ENCODE results near the gene SNRNP70. TPM values are rescaled to one million over a fixed set of nuclear protein-coding genes. Genes with fewer than 3 reads are reported as not detected.
A peak's percentile ranks its signal among the peaks of the same experiment; 100 is the strongest.
"Not testable (repeated sequence)": the region's sequence is repeated elsewhere in the genome, so short reads cannot be mapped to it uniquely, and the experiment has no call there.

Gene SNRNP70
- polyA plus RNA-seq, 3 donors: 170 to 188 (median 186) TPM

DNA sequence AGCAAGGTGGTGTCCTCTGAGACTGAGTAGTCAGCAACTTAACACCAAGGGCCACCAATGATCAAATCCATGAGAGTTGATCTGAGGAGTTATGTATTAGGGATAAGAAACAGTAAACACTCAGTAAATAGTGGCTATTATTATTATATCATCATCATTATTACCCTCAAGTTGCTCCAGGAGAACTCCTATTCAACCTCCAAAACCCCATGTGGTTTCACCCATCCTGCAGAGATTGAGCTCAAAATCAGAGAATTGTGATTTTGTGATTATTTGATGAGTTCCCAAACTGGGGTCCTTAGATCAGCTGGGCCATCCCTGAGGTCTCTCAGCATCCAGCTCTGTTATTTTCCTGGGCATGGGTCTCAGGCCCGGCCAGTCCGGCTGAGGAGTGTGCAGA, 24.3 kb upstream of the SNRNP70 start:
- WGBS, 3 donors: 93 to 100% (median 97%) methylated on average over 2 of the region's 2 CpGs
- H3K27ac ChIP-seq (ENCODE audit: low read depth, low read length): no peak overlapping the region

DNA sequence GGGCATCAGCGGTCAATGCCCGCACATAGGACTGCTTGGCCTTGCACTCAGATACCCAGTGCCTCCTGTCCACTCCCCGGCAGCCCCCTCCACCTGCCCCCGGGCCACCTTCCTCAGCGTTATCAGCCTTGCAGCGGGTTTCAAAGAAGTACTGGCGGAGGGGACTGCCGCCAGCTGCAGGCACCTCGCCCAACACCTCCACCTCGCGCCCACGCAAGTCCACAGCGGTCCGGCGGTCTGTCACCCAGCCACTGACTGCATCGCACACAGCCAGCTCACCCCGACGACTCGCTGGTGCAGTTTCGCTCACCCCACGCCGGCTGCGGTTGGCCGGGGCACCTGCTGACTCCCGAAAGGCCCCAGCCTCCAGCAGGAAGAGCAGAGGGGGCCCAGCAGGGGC, 23.8 kb upstream of the SNRNP70 start:
- H3K27ac ChIP-seq (ENCODE audit: low read depth, low read length): no peak overlapping the region
- 67 to 73% (median 69%) methylated on average over 25 of the region's 25 CpGs for WGBS, 3 donors

DNA sequence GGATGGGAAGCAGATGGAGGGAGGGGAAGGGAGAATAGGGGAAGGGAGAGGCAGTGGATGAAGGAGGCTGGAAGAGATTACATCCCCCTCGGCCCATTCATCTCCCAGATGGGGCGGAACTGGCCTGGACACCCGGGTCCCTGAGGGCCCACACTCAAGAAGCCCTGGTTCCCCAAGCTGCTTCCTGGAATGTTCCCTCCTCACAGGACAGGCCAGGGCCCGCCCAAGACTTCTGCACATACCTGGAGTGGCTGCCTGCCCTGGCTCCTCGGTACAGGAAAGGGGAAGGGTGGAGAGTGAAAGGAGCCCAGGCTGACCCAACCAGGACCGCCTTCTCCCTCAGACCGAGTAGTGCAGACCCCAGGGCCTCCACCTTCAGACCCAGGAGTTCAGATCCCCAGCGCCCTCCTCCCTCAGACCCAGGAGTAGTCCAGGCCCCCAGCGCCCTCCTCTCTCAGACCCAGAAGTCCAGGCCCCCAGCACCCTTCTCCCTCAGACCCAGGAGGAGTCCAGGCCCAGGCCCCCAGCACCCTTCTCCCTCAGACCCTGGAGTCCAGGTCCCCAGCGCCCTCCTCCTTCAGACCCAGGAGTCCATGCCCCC, 21.1 kb upstream of the SNRNP70 start:
- 51 to 54% (median 52%) methylated on average over 9 to 10 of the region's 10 CpGs for WGBS, 3 donors
- no peak overlapping the region for H3K27ac ChIP-seq (ENCODE audit: low read depth, low read length)

DNA sequence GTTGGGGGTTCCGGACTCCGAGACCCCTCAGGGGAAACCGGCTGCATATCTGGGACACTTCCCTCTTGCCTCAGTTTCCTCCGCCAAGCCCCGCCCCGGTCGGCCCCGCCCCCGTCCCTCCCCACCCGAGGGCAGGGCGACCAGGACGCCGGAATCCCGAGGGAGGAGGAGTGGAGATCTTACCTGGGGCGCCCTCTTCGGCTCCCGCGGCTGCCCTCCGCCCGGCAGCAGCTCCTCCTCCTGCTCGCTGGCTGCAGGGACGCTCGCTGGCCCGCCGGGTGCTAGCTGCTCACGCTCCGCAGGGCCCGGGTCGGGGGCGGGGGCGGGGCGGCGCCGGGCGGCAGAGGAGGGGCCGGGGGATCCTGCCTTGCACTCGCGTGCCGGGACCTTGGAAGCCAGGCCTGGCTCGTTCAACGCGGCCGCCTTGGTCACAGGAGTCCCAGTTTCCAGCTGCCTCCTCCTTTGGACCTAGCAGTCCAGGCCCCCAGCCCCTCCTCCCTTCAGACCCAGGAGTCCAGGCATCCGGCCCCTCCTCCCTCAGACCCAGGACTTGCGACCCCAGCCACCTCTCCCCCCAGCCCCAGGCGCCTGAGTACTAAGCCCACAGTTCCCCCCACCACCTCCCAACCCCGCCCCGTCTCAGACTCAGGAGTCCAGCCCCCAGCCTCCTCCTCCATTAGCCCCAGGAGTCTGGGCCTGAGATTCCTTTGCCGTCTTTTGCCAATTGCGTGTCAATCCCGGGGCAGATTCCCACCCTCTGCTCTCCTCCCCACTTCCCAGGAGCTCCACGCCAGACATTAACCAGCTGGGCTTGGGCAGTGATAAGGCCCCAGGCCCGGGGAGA, 20.3 kb upstream of the SNRNP70 start, which contains the start of gene NTF4:
Gene NTF4, minus strand, starts transcription at position 51 of the 844 bp plus-strand sequence. CDS start 2,821 bp downstream, outside the sequence.
- WGBS, 3 donors: 3 to 7% (median 4%) methylated on average over 31 to 52 of the region's 53 CpGs
- no peak within 1 kb of the TSS for H3K27ac ChIP-seq (ENCODE audit: low read depth, low read length)

DNA sequence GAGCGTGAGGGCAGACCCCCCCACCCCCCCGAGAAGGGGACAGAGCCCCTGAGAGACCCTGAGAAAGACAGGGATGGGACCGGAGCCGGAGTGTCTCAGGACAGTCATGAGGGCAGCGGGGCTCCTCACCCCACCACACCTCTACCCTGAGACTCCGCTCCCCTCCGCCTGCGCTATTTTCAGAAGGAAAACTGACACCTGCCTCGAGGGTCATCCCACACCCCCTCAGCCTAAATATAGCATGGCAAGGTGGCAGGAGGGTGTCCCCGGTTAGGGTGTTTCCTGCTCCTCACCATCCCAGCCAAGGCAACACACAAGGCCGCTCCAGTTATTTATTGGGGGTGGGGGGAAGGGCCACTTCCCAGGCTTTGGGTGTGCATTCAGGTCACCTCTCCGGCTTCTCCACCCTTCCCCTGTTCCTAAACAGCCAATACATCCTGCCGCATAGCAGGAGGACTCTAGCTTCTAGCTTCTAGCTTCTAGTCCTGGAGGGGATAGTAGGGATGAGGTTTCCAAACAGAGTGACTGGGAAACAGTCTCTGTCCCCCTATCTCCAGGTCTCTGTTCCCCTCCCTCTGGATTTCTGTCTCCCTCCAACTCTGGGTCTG, 19.2 kb upstream of the SNRNP70 start:
- H3K27ac ChIP-seq (ENCODE audit: low read depth, low read length): no peak overlapping the region
- WGBS, 3 donors: 52 to 61% (median 60%) methylated on average over 13 of the region's 13 CpGs

DNA sequence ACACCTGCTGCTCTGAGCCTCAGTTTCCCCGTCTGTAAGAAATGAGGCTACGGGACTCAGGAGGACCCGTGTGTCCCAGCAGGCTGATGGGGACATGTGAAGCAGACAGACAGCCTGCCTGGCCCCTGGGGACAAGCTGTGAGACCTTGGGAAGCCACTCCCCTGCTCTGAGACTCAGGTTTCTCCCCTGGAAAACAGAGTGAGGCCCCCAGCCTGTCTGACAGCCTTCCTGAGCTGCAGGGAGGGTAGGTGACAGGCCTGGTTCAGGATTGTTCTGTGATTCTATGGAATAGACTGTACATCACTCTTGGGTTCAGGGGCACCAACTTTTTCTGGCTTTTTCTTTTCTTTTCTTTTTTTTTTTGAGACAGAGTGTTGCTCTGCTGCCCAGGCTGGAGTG, 17.7 kb upstream of the SNRNP70 start:
- 30 to 62% (median 62%) methylated on average over 3 of the region's 3 CpGs for WGBS, 3 donors
- no peak overlapping the region for H3K27ac ChIP-seq (ENCODE audit: low read depth, low read length)

DNA sequence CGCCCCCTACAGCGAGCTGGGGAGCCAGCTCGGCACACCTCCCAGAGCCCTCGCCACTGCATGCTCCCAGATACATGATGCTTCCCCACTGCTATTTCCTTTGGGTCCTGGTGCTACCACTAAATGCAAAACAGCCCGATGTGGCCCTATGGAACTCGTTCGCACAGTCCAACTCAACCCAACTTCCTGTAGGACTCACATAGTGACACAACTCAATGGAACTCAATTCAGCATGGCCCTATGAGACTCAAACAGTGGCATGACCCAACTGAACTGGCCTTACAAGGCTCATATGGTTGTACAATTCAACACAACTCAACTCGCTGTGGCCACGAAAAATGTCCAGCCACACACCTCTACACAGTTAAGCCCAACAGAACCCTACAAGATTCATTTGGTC, 16.2 kb upstream of the SNRNP70 start:
- no peak overlapping the region for H3K27ac ChIP-seq (ENCODE audit: low read depth, low read length)
- 91 to 95% (median 92%) methylated on average over 9 of the region's 9 CpGs for WGBS, 3 donors

DNA sequence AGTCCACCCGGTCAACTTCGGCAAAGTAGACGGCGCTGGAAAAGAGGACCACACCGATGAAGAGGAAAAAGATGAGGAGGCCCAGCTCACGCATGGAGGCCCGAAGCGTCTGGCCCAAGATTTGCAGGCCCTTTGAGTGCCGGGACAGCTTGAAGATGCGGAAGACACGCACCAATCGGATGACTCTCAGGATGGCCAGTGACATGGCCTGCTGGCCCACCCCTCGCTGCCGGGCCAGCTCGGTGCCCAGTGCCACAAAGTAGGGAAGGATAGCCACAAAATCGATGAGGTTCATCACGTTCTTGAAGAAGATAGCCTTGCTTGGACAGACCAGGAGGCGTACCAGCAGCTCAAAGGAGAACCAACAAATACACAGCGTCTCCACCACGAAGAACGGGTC, 14.8 kb upstream of the SNRNP70 start:
- H3K27ac ChIP-seq (ENCODE audit: low read depth, low read length): no peak overlapping the region
- 92 to 99% (median 95%) methylated on average over 21 of the region's 21 CpGs for WGBS, 3 donors

DNA sequence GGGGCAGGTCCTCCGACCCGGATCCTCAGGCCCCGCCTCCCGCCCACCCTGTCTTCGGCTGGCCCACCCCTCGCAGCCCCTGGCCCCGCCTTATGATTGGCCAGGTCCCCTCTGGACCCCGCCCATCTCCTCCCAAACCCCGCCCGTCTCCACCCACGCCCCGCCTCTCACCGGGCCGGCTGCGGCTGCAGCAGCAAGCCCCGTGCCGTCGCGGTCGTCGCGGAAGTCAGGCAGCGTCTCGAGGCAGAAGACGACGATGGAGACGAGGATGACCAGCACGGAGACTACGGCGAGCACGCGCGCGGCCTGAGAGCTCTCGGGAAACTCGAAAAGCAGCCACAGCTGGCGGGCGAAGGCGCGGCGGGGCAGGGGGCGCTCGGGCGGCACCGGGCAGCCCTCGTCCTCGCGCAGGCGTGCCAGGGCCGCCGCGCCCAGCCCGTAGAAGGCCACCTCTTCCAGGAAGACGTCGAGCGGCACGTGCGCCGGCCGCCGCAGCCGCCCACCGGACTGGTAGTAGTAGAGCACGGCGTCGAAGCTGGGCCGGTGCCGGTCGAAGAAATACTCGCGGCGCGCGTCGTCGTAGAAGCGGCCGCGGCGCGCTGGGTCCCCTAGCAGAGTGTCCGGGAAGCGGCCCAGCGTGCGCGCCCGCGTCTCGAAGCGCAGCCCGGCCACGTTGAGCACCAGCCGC, 13.2 kb upstream of the SNRNP70 start:
- no peak overlapping the region for H3K27ac ChIP-seq (ENCODE audit: low read depth, low read length)
- WGBS, 3 donors: 3 to 8% (median 5%) methylated on average over 67 to 93 of the region's 93 CpGs

DNA sequence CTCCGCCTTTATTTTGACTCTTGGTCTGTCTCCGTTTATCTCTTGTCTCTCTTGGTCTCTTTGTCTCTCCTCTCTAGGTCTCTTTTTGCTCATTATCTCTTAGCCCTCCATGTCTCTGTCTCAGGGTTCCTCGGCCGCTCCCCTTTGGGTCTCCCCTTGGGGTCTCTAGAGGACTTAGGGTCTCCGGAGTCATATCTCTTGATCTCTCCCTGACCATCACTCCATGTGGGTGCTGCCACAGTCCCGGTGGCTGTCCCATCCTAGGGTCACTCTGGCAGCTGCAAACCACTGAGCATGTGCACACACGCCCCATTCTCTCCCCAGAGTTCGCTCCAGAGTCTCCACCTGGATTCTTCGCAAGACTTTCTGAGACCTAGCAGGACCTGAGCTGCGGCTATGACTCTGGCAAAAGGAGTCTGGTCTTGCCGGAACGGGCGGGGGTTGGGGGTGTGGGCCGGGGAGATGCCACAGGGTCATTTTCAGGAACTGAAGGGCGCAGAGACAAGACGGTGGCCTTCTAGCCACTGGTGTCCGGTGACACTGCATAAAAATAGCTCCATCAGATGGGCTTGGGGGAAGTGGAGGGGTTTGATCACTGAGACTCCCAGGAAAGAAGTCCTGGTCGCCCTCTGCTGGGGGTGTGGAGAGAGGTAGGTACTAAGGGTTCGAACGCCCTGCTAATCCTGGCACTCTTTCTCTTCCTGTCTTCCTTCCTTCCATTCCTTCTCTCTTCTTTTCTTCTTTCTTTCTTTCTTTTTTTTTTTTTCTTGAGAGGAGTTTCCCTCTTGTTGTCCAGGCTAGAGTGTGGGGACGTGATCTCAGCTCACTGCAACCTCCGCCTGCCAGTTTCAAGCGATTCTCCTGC, 11.5 kb upstream of the SNRNP70 start:
- 60 to 65% (median 61%) methylated on average over 23 of the region's 23 CpGs for WGBS, 3 donors
- H3K27ac ChIP-seq (ENCODE audit: low read depth, low read length): no peak overlapping the region

DNA sequence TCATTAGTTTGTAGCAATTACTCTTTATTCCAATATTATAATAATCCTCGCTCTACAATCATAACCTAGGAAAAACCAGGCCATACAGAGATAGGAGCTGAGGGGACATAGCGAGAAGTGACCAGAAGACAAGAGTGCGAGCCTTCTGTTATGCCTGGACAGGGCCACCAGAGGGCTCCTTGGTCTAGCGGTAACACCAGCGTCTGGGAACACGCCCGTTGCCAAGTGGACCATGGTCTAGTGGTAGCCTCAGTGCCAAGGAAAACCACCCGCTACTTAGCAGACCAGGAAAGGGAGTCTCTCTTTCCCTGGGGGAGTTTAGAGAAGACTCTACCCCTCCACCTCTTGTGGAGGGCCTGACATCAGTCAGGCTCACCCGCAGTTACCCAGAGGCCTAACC, 10.4 kb upstream of the SNRNP70 start:
- H3K27ac ChIP-seq (ENCODE audit: low read depth, low read length): not testable (repeated sequence)
- WGBS, 3 donors: 14 to 18% (median 16%) methylated on average over 7 to 8 of the region's 9 CpGs

DNA sequence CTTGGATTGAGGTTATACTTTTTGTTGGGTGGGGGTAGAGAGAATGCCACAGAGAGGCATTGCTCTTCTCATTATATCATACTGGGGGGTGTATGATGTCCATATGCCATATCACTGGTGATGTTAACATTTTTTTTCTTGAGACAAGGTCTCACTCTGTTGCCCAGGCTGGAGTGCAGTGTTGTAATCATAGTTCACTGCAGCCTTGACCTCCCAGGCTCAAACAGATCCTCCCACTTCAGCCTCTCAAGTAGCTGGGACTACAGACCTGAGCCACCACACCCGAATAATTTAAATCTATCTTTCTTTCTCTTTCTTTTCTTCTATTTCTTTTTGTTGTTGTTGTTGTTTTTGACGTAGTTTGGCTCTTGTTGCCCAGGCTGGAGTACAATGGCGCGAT, 4.9 kb upstream of the SNRNP70 start:
- H3K27ac ChIP-seq (ENCODE audit: low read depth, low read length): no peak overlapping the region
- WGBS, 3 donors: 76 to 94% (median 85%) methylated on average over 4 of the region's 4 CpGs

DNA sequence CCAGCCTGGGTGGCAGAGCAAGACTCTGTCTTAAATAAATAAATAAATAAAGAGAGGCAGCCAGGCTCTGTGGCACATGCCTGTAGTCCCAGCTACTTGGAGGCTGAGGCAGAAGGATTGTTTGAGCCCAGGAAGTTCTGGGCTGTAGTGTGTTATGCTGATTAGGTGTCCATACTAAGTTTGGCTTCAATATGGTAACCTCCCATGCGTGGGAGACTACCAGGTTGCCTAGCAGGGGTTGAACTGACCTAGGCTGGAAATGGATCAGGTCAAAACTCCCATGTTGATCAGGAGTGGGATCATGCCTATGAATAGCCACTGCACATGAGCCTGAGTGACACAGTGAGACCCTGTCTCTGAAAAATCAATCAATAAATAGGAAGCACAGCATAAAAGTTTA, 4.0 kb upstream of the SNRNP70 start:
- no peak overlapping the region for H3K27ac ChIP-seq (ENCODE audit: low read depth, low read length)
- 85 to 92% (median 86%) methylated on average over 1 of the region's 1 CpG for WGBS, 3 donors

DNA sequence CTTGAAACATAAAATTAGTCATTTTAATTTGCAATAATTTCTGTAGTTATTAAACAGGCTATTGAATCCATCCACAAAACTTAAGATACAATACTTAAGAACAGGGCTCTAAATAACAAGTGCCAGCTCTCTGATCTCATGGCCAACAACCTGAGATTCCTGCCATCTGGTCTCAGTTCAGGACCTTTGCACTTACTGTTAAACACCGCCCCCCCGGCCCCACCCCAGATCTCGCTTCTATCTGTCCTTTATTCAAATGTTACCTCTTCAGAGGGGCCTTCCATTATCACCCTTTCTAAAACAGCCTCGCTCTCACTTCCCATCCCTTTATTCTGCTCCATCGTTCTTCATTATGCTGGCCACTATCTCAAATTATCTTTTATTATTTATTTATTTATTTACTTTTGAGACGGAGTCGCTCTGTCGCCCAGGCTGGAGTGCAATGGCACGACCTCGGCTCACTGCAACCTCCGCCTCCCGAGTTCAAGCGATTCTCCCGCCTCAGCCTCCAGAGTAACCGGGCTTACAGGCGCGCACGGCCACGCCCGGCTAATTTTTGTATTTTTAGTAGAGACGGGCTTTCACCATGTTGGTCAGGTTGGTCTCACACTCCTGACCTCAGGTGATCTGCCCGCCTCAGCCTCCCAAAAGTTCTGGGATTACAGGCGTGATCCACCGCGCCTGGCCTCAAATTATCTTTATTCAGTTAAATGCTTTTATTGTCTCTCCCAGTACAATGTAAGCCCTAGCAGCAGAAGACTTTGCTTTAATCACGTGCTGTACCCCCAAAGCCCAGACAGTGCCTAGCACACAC, 838 bp upstream of the SNRNP70 start:
- peak overlapping the region; percentile 40 for H3K27ac ChIP-seq (ENCODE audit: low read depth, low read length)
- 45 to 73% (median 65%) methylated on average over 26 of the region's 26 CpGs for WGBS, 3 donors

DNA sequence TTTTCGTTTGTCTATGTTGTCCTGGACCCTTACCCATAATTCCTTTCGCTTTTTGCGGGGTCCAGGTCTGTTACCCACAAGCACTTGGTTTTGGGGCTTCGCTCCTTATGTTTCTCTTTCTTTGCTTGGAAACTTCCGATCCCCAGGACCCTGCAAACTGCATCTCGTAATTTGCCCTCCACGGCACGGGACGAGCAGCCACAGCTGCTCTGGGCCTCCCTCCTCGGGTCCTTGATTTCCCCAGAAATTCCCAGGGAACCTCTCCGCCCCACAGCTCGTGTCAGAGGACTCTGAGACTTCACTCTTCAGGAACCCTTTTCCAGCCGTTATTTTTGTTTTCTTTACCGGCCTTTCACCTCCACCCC, 599 bp downstream of the SNRNP70 start:
- no peak overlapping the region for H3K27ac ChIP-seq (ENCODE audit: low read depth, low read length)
- 0 to 2% (median 1%) methylated on average over 14 of the region's 14 CpGs for WGBS, 3 donors

DNA sequence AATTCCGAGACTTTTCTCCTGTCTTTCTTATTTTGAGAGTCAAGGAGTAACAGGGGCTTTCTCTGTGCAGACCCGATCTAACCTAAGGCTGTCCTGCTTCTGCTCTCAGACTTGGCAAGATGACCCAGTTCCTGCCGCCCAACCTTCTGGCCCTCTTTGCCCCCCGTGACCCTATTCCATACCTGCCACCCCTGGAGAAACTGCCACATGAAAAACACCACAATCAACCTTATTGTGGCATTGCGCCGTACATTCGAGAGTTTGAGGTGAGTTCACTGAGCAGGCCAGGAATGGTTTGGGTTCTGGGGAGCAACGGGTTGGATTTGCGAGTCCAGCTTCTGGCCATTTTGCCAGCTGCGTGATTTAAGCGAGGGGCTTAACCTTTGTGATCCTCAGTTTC, 1.0 kb downstream of the SNRNP70 start:
- H3K27ac ChIP-seq (ENCODE audit: low read depth, low read length): no peak overlapping the region
- 34 to 55% (median 41%) methylated on average over 11 of the region's 11 CpGs for WGBS, 3 donors

DNA sequence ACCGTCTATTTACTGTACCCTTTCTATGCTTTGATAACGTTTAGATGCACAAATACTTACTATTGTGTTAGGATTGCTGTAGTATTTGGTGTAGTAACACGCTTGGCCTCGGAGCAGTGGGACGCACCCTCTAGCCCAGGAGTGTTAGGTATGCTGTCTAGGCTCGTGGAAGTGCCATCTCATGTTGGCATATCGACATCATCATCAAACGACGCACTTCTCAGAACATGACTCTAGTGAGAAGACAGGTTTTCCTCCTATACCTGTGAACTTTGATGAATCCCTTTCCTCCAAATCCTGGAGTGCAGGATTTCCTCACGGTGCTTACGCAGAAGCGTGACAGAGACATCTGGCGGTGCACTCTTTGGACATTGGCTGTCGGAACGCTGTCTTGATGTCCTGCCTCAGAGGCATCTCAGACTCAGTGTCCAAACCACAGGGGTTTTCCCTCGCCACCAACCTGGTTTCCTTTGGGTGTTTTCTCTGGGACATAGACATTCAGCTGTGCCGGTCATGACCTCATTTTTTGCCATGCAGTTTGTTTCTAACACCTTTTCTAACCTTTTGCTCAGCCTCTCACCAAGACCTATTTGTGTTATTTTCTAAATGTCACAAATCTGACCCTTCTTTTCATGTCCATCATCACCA, 6.3 kb downstream of the SNRNP70 start:
- H3K27ac ChIP-seq (ENCODE audit: low read depth, low read length): no peak overlapping the region
- WGBS, 3 donors: 90 to 94% (median 90%) methylated on average over 17 of the region's 17 CpGs

Data from adipose tissue (tissue), 3 donors.